A673 (cell line): ENCODE data around the gene MMP27. TPM values are rescaled to one million over a fixed set of nuclear protein-coding genes. Genes with fewer than 3 reads are reported as not detected.
A peak's percentile ranks its signal among the peaks of the same experiment; 100 is the strongest.

ENCODE experiments used
- BruUV-seq: library from RNA; stranded (reverse); fragments of 400-500 nt; replicated peaks from 2 replicates; lab custom pipeline; 2021; lab: Mats Ljungman, UMichigan
- CTCF ChIA-PET: fragments of 300-600 bp; sonication (Branson Sonifier 250); formaldehyde crosslinking; loops from one replicate; lab custom pipeline; 2022; ENCODE audit warnings: antibody characterized with exemption; lab: Charles Lee
- POLR2A ChIA-PET: fragments of 300-600 bp; sonication (Branson Sonifier 250); formaldehyde crosslinking; loops from one replicate; lab custom pipeline; 2022; ENCODE audit warnings: antibody characterized with exemption; ENCODE audit not compliant: low non-redundant PET; lab: Charles Lee
- DNase-seq: peaks from one replicate; pipeline ENCODE4 v3.0.0-alpha.2; 2015; ENCODE audit warnings: low spot score
- H3K27ac ChIP-seq: fragments of 200-600 bp; sonication (generic); 2 replicates; pipeline ENCODE4 v1.5.1; 2016; ENCODE audit warnings: mixed run types, low read depth, mild to moderate bottlenecking, mixed read lengths, antibody characterized with exemption, low read length; ENCODE audit not compliant: poor library complexity, severe bottlenecking
- H3K27me3 ChIP-seq: fragments of 200-600 bp; sonication (generic); replicated peaks from 2 replicates; pipeline ENCODE4 v1.6.1; 2017; ENCODE audit warnings: mixed run types, low read depth, mild to moderate bottlenecking, mixed read lengths, antibody characterized with exemption, low read length; ENCODE audit not compliant: insufficient read depth, poor library complexity
- H3K36me3 ChIP-seq: fragments of 200-600 bp; sonication (generic); 2 replicates; pipeline ENCODE4 v1.6.1; 2016; ENCODE audit warnings: mixed run types, mild to moderate bottlenecking, mixed read lengths, antibody characterized with exemption, low read length; ENCODE audit not compliant: insufficient read depth, poor library complexity, severe bottlenecking
- H3K4me1 ChIP-seq: fragments of 200-600 bp; sonication (generic); 2 replicates; pipeline ENCODE4 v1.6.1; 2017; ENCODE audit warnings: mixed run types, mild to moderate bottlenecking, mixed read lengths, antibody characterized with exemption, low read length; ENCODE audit not compliant: insufficient read depth, poor library complexity, severe bottlenecking
- H3K4me3 ChIP-seq: fragments of 200-600 bp; sonication (generic); 2 replicates; pipeline ENCODE4 v1.5.1; 2016; ENCODE audit warnings: low read depth, mixed run types, mild to moderate bottlenecking, mixed read lengths, low read length; ENCODE audit not compliant: poor library complexity, severe bottlenecking
- H3K9me3 ChIP-seq: fragments of 200-600 bp; sonication (generic); 2 replicates; pipeline ENCODE4 v1.6.1; 2016; ENCODE audit warnings: mixed run types, low read depth, mild to moderate bottlenecking, mixed read lengths, antibody characterized with exemption, low read length; ENCODE audit not compliant: poor library complexity, severe bottlenecking
- CTCF ChIP-seq: fragments of 300-800, 200-600 bp; sonication (generic); conservative IDR thresholded peaks from 2 replicates; pipeline ENCODE4 v1.5.1; 2017; ENCODE audit warnings: low read depth, mild to moderate bottlenecking, antibody characterized with exemption, low read length, moderate library complexity, mixed read lengths
- EZH2 ChIP-seq: fragments of 200-600 bp; sonication (generic); IDR thresholded peaks from 2 replicates; pipeline ENCODE4 v1.6.1; 2017; ENCODE audit warnings: borderline replicate concordance, low read depth, mild to moderate bottlenecking, mixed read lengths, antibody characterized with exemption, low read length; ENCODE audit not compliant: poor library complexity, severe bottlenecking
- intact Hi-C: fragments of 100-400 bp; cut with micrococcal nuclease; formaldehyde crosslinking; loops from one replicate; pipeline ENCODE4 v1.10.0; 2022; ENCODE audit not compliant: unreplicated experiment
- total RNA-seq: library from RNA; stranded (reverse); gene quantifications from 2 replicates; pipeline ENCODE4 v1.2.3, GENCODE V29; 2021

MMP27 gene
- total RNA-seq, 1 experiment from 2014 or later, result not detected

- intact Hi-C loops, result no loop called here
- Histone ChIP-seq H3K27me3 (no peaks in the 10 kb centered on the region), H3K27ac (no peak overlapping the region), H3K4me1 (no peaks in the 10 kb centered on the region), H3K4me3 (no peak overlapping the region), H3K36me3 (no peaks in the 10 kb centered on the region), H3K9me3 (no peaks in the 10 kb centered on the region)
- no peak for TF ChIP-seq EZH2
- no peak for TF ChIP-seq CTCF
- POLR2A ChIA-PET, result no interaction called here
- DNase-seq, result no peak
- CTCF ChIA-PET, result no interaction called here
- BruUV-seq, result no TSS peak
These were observed 19.8 kb downstream of the MMP27 start for GRCh38 chr11:102685754-102686153.

- POLR2A ChIA-PET, result no interaction called here
- CTCF ChIA-PET, result no interaction called here
- intact Hi-C loops, result no loop called here
- DNase-seq, result no peak
- Histone ChIP-seq H3K4me1 (no peaks in the 10 kb centered on the region), H3K27me3 (no peaks in the 10 kb centered on the region), H3K36me3 (no peaks in the 10 kb centered on the region), H3K4me3 (no peak overlapping the region), H3K9me3 (no peaks in the 10 kb centered on the region), H3K27ac (no peak overlapping the region)
- BruUV-seq, result no TSS peak
- TF ChIP-seq EZH2, result no peak
- no peak for TF ChIP-seq CTCF
These were observed 20.2 kb downstream of the MMP27 start for GRCh38 chr11:102685338-102685737.

GRCh38 chr11:102683277-102683676 is 22.3 kb downstream of the MMP27 start:
- no peak overlapping the region for H3K4me3 ChIP-seq
- no peak overlapping the region for H3K27ac ChIP-seq
- H3K27me3 ChIP-seq, result no peaks in the 10 kb centered on the region
- no peaks in the 10 kb centered on the region for H3K4me1 ChIP-seq
- no peaks in the 10 kb centered on the region for H3K9me3 ChIP-seq
- peak; percentile 32 for TF ChIP-seq CTCF
- no peak for TF ChIP-seq EZH2
- H3K36me3 ChIP-seq, result no peaks in the 10 kb centered on the region
- no TSS peak for BruUV-seq
- intact Hi-C loops, result no loop called here
- CTCF ChIA-PET, result no interaction called here
- POLR2A ChIA-PET, result no interaction called here
- DNase-seq, result no peak
